Measurements from ENCODE around the gene ARHGAP23. TPM values are rescaled to one million over a fixed set of nuclear protein-coding genes. Genes with fewer than 3 reads are reported as not detected.
"Not testable (repeated sequence)": the region's sequence is repeated elsewhere in the genome, so short reads cannot be mapped to it uniquely, and the experiment has no call there.

ARHGAP23 gene
- total RNA-seq, 4 donors from 2014 or later = 2.6 to 119 (median 15.2) TPM

GRCh38 chr17:38435795-38436194 lies 7.5 kb downstream of the ARHGAP23 start:
- Histone ChIP-seq H3K4me3 (no peak overlapping the region), H3K27me3 (no peaks in the 10 kb centered on the region), H3K27ac (no peak overlapping the region), H3K4me1 (peaks cover 0 to 3% of the 10 kb centered on the region in 2 donors), H3K36me3 (no peaks in the 10 kb centered on the region), H3K9me3 (no peaks in the 10 kb centered on the region)
- TF ChIP-seq CTCF (IDR thresholded peaks at IDR 0.05) (no peak), POLR2A (IDR thresholded peaks at IDR 0.05) (no peak)
- intact Hi-C loops (cut with DNase I; ENCODE audit: low total_unique reads) = no loop called here
- no peak for DNase-seq

GRCh38 chr17:38436386-38436785 lies 8.1 kb downstream of the ARHGAP23 start:
- Histone ChIP-seq H3K4me1 (peaks cover 0 to 8% of the 10 kb centered on the region in 2 donors), H3K27me3 (no peaks in the 10 kb centered on the region), H3K27ac (no peak overlapping the region), H3K9me3 (no peaks in the 10 kb centered on the region), H3K4me3 (no peak overlapping the region), H3K36me3 (no peaks in the 10 kb centered on the region)
- DNase-seq = no peak
- intact Hi-C loops (cut with DNase I; ENCODE audit: low total_unique reads) = no loop called here
- TF ChIP-seq POLR2A (IDR thresholded peaks at IDR 0.05) (no peak), CTCF (IDR thresholded peaks at IDR 0.05) (no peak)

- intact Hi-C loops (cut with DNase I; ENCODE audit: low total_unique reads); H3K36me3 ChIP-seq; H3K4me1 ChIP-seq; DNase-seq; H3K4me3 ChIP-seq; H3K9me3 ChIP-seq; H3K27ac ChIP-seq; H3K27me3 ChIP-seq: not testable (repeated sequence)
Observed at GRCh38 chr17:38437313-38437712, 9.0 kb downstream of the ARHGAP23 start.

- DNase-seq = no peak
- Histone ChIP-seq H3K27me3 (no peaks in the 10 kb centered on the region), H3K36me3 (no peaks in the 10 kb centered on the region), H3K4me1 (peaks cover 0 to 7% of the 10 kb centered on the region in 2 donors), H3K9me3 (no peaks in the 10 kb centered on the region), H3K27ac (no peak overlapping the region), H3K4me3 (no peak overlapping the region)
- intact Hi-C loops (cut with DNase I; ENCODE audit: low total_unique reads) = no loop called here
- TF ChIP-seq CTCF (IDR thresholded peaks at IDR 0.05) (no peak), POLR2A (IDR thresholded peaks at IDR 0.05) (no peak)
Observed at GRCh38 chr17:38439436-38439835, 11.2 kb downstream of the ARHGAP23 start.

- Histone ChIP-seq H3K36me3 (no peaks in the 10 kb centered on the region), H3K27me3 (no peaks in the 10 kb centered on the region), H3K4me1 (peaks cover 0 to 5% of the 10 kb centered on the region in 2 donors), H3K9me3 (no peaks in the 10 kb centered on the region), H3K4me3 (no peak overlapping the region), H3K27ac (no peak overlapping the region)
- no peak for DNase-seq
- TF ChIP-seq POLR2A (IDR thresholded peaks at IDR 0.05) = no peak
- TF ChIP-seq CTCF (IDR thresholded peaks at IDR 0.05) = no peak
- intact Hi-C loops (cut with DNase I; ENCODE audit: low total_unique reads) = loop anchor here (5.0 kb wide), 1 partner anchor 41 kb away; no protein-coding TSS in a partner anchor
Observed at GRCh38 chr17:38440614-38441397, 12.5 kb downstream of the ARHGAP23 start.
